Islet precursor cell (in vitro differentiated cells): ENCODE data around the gene NOL9.
"Not testable (repeated sequence)": the region's sequence is repeated elsewhere in the genome, so short reads cannot be mapped to it uniquely, and the experiment has no call there.

Experiments used
- DNase-seq: peaks from one replicate; pipeline ENCODE4 v3.0.0-alpha.2; 2018

The NOL9 gene

DNA sequence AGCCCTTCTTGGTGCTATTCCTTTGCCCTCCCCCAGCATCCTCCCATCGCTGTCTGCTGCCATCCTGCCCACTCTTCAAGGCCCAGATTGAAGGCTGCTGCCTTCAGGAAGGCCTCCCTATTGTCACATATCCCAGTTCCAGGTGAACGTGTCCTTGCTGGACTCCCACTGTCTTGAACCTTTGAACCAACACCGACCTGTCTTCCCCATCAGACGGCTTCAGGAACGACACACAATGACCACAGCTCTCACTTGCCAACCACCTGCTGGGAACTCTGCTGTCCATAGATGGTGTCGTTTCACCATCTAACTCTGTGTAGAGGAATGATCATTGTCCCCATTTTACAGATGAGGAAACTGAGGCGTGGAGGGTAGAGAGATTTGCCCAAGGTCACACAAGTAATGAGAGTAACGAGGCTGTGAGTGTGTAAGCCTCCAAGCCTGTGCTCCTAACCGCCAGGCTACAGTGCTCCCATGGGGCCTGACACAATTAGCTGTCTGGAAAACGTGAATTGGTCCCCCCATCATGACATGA lies 53.0 kb downstream of the NOL9 start:
- no peak for DNase-seq

DNA sequence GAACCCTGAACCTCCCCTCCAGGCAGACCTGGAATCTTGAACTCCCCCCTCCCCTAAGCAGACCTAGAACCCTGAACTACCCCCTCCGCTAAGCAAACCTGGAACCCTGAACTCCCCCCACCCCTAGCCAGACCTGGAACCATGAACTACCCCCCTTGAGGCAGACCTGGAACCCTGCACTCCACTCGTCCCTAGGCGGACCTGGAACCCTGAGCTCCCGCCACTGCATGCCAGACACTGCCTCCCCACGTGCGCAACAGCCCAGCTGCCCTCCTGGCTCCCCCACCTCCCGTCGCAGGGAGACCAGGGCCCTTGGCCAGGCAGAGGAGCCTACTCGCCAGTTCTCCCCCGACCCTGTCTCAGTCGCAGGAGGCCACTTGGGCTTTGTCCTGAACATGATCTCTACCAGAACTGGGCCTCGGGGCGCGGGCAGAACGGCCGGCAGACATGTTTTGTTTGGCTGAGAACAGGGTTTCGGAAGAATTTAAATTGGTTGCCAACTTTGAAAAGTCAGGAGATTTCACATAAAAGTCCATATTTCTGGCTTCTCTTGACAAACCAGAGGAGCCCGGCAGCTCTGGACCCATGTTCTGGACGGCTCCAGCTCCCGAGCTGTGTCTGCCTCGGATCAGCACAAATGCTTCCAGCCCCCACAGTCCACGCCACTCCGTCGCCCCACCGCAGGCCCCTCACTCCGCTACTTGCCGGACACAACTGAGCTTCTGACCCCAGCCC lies 53.6 kb downstream of the NOL9 start:
- DNase-seq: no peak

DNA sequence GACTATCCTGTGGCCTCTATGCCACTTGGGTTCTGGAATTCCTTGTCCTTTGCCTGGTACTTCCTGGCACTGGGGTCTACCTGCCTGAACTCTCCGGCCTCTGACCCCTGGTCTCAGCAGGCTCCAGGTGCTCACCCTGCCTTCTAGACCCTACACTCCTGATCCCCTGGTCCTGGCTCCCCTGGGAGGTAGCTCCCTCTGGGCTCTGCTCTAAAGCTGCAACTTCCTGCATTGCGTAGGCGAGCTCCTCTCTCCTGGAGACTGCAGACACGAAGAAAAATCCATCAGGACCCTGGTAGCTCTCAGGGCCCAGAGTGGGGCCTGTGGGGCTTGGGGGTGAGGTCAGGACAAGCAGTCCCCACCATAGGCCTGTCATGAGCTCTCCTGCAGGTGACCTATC lies 55.0 kb downstream of the NOL9 start:
- DNase-seq: no peak

DNA sequence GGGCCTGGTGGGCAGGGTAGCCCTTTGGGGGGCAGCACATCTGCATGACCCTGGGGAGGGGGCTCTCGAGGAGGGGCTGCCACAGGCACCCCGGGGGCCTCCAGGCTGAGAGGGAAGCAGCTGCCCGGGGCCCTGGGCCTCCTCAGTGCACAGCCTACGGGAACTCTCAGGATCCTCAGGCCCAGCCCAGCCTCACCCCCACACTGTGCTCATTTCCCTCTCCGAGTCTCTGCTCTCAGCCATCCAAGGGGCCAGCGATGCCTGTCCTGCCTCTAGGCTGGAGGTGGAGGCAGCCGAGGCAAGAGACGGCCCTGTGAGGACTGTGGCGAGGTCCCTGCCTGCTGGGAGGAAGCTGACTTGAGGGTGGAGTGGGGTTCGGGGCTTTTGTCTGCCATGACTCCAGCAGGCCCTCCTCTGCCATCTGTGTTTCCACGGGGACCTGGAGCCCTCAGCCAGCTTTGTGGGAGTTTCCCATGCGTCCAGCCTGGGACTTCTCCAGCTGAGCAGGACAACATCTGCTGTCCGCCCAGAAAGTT lies 55.7 kb downstream of the NOL9 start:
- DNase-seq: no peak

DNA sequence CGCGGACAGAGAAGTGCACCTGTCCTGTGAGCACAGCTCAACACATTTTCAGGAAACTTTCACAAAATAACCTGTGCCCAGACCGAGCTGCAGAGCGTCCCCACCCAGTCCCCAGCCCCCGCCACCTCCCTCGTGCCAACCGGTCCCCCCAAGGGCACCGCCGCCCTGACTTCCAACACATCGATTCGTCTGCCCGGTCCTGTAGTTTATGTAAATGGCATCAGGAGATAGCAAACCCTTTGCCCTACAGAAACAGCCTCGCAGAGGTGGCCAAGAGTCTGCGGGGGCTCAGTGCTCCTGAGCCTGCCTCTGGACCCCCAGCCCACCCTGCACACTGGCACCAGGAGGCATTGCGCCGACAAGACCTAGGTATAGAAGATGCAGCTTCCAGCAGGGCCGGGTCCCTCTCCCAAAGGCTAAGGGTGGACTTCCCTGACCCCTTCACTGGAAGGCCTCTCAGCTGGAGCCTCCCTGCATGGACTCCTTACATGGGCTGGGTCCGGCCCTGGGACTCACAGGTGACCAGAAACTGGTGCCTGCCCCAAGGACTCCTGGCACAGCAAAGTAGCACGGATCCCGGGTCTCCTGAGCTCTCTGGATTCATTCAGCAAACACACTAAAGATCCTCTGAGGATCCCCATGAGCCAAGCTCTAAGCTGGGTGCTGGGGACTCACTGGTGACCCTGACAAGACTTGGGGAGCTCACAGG lies 56.3 kb downstream of the NOL9 start:
- no peak for DNase-seq

DNA sequence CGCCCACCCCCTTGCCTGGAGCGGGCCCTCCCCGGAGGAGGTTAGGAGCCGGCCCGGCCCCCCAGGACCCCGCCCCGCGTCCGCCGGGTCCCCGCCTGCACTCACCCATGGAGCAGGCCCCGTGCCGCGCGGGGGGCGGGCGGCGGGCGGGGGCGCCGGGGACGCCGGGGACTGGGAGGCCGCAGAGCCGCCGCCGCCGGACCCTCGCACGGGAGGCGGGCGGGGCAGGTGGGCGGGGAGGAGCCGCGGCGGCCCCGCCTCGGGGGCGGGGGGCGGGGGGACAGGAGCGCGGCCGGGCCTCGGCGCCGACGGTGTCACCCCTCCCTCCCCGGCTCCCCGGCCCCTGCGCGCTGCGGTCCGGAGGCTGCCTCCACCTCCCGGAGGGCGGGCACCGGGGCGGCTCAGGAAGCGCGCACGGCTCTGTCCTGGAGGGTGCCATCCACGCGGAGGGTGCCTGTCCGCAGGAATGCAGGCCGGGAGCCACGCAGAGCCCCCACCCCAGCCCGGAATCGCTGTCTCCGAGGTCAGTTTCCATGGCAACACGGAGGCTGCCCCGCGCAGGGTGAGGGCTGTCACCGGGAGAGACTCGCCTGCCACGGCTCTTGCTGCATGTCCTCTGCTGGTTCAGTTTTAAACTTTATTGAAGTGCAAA lies 57.0 kb downstream of the NOL9 start:
- peak; percentile 85 for DNase-seq

DNA sequence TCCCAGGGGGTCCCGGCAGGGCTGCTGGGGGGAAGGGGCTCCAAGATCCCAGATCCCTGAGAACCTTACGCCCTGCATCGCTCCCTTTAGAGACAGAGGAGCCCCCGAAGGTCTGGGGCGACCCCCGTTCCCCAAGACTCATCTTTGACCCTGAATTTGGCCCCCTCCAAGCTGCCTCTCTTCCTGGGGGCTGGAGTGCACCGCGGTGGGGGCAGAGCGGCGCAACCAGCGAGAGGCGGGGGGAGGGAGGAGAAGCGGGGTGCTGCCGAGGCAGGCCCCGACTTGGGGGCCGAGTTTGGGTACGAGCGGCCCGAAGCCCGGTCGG lies 57.5 kb downstream of the NOL9 start:
- no peak for DNase-seq

DNA sequence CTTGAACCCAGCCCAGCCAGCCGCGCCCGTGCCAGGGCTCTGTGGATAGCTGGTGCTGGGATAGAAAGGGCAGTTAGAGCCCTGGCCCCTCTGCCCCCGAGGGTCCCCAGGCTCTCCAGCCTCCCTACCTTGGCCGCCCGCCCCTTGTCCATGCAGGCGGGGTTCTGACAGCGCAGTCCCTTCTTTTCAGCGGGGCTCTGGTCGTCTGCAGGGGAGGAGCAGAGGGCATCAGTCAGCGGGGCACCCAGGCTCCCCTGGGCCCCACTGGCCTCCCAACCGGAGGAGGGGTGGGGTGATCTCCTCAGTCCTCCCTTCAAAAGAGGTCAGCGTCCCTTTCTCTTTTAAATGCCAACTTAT lies 58.0 kb downstream of the NOL9 start:
- no peak for DNase-seq

DNA sequence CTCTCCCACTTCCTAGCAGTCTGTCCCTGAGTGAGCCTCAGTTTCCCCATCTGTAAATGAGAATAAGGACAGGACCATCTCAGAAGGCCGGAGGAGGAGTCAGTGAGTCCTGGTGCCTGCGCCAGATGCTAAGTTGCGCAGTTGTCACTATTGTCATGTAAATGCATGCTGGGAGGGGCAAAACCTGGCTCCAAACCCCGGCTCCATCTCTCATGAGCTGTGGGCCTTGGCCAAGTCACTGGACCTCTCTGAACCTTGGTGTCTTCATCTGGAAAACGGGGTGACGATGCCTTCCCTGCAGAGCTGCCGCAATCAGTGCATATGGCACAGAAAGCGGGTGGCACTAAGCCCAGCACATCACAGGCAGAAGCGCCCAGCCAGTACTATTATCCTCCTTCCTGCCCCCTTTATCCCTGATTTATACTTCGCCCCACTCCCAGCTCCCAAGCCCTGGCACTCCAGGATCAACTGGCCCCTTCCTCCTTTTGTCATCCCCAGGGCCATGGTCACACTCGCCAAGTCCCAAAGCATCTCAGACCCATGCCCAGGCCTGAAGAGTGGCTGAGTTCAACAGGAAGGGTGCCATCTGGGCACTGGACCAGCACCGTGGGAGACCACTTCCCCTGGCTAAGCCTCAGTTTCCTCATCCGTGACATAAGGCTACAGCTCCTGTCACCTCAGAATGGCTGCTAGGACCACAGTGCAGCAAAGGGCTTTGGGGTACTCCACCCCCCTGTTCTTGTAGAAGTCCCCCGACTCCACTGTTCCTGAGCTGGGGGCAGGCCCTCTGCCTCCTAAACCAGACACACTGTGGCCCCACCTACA lies 58.6 kb downstream of the NOL9 start:
- no peak for DNase-seq

DNA sequence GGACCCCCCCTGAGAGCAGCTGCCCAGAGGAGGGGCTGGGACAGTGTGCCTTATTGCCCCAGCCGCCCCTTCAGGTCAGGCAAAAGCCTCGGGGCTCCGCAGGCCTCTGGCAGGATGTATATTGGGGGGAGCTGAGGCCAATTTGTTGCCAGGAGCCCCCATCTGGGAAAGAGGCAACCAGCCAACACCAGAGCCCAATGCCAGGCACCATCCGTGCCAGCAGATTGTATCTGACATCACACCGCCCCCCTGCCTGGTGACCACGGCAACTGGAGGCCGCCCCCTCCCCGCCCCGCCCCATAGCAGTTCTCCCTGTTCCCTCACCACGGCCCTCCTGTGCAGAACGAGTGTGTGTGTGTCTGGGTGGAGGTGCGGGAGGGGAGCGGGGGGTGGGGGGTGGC lies 59.3 kb downstream of the NOL9 start:
- no peak for DNase-seq

DNA sequence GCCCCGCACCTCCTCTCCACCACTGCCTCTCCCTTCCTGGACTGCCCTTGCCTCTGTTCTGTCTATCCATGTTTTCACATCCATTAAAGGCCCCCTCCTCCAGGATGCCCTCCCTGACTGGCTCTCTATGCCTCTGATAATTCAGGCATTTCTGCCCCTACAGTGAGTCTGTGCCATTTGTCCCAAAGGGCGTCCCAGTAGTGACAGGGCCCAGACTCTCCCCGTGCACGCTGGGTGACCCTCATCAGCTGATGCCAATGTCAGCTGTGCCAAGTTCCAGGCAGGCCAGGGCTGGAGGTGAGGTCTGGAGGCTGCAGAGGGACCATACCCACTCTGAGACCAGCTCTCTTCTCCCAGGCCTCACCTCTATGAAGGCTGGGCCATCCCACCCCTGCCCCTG lies 59.7 kb downstream of the NOL9 start:
- no peak for DNase-seq

DNA sequence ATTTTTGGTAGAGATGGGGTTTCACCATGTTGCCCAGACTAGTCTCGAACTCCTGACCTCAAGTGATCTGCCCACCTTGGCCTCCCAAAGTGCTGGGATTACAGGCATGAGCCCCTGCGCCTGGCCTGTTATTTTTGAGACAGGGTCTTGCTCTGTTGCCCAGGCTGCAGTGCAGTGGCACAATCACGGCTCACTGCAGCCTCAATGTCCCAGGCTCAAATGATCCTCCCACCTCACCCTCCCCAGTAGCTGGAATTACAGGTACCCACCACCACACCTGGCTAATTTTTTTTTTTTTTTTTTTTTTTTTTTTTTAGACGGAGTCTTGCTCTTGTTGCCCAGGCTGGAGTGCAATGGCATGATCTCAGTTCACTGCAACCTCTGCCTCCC lies 60.5 kb downstream of the NOL9 start:
- not testable (repeated sequence) for DNase-seq

DNA sequence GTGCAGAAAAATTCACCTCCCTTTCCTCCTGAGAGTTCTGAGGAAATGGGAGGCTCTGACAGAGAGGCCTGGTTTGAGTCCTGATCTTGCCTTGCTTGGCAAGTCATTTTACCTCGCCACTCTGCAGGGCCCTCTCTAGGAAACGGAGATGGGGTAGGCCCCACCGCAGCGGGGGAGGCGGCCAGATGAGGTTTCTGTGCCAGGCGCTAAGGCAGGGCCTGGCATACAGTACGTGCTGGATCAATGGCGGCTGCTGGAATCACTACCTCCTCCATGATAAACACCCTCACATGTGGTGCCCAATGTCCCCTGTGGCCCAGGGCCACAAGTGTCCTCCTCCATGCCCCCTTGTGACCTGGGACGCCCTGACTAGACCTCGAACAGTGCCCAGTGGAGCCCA lies 62.3 kb downstream of the NOL9 start:
- DNase-seq: no peak

DNA sequence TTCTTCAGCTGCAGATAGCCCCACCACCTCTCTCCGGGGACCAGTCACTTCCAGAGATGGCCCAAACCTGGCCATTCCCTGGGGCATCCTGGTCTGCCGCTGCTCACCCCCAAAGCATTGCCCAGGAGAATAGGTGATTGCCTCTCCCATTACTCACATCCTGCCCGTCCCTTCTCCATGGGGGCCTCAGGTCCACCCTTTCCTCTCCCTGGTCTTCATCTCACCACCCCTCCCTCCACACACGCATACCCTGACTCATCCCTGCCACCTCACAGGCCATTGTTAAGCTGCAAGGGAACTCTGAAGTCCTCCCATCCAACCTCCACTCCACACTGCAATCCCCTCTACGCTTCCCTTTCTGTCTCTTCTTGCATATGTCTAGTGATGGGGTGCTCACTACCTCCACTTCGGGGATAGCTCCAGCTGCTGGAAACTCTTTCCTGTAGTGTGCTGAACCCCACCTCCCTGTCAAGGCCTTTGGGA lies 62.8 kb downstream of the NOL9 start, which contains the start of gene PLEKHG5:
PLEKHG5 (minus strand) TSS at position 188 of the 483 bp plus-strand sequence. CDS start 14,096 bp downstream, outside the sequence.
- DNase-seq: peak; percentile 94

DNA sequence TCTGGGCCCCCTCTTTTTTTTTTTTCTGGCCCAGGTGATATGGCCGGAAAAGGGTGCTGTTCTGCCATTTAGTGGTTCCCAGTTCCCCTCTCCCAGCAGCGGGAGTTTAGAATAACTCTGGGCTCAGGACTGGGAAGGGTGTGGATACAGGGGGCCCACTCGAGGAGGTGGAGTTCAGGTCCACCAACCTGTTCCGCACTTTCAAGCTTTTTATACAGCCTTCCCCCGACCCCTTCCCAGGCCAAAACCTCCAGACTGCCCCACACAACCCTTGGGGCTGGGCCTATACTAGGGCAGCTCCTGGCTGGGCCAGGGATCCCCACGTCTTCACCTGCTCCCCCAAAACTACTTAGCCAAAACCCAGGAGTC lies 63.2 kb downstream of the NOL9 start:
- no peak for DNase-seq

DNA sequence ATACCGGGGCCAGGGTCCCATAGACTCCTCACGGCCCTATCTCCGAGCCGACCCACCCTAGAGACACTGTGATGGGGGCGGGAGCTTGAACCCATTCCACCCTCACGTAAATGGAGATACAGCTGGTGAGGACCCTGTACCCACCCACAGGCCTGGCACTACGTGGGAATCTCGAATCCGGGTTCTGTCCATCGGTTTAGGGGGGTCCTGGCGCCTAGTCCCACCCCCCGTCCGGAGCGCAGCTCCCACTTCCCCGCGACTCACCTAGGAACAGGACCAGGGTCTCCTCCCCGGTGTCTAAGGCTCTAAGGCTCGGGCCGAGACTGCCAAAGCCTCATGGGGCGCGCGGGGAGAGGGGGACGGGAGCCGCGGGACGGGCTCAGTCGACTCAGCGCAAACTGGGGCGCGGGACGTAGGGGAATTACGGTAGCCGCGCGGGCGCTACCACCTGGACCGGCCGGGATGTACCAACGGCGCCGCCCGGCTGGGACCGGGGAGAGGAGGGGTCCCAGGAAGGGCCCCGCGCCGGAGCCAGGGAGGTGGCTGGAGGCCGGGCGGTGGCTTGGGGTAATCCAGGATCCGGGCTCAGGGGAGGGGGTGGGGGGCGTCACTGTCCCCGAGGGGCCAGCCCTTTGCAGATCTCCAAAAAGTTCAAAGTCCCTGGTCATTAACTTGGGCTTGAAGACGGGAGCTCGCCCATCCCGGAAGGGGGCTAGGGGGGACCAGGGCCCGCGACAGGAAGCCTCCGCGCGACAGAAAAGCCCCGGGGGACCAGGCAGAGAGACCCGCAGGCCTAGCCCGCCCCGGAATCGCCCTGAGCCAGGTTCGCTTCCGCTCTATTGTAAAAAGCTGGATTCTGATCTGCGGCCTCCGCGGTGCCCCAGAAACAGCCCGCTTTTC lies 63.9 kb downstream of the NOL9 start:
- DNase-seq: peak; percentile 91

DNA sequence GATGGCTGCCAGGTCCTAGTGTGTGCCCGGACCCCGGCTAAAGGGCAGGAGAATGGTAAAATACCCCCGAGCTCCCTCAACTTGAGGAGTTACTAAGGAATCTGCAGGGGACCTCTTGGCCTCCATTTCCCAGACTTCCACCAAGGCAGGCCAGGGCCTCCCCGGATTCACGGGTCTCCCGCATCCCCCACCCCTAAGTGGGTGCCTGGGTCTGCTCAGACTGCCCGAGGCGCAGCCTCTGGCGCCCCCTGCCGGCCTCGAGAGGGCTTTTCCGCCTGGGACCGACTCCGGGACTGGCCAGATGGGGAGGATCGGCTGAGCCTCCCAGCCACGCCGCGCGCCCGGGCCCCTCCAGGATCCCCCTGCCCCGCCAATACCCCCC lies 64.5 kb downstream of the NOL9 start:
- peak; percentile 89 for DNase-seq

DNA sequence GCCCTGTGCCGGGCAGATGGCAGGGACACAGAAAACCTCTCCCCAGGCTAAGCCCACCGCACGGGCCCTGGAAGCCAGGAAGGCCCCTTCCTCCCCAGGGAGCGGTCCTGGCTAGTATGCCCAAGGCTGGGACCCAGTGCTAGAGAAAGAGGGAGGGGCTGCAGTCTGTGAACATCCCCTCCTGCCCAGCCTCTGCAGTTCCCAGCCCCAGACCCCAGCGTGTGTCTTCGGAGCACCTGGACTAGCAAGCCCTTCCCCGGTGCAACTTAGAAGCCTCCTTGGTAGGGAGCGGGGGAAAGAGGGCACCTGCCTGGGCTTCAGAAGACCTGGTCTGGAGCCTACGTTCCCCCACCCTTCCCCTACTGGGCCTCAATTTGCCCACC lies 64.9 kb downstream of the NOL9 start:
- DNase-seq: no peak

DNA sequence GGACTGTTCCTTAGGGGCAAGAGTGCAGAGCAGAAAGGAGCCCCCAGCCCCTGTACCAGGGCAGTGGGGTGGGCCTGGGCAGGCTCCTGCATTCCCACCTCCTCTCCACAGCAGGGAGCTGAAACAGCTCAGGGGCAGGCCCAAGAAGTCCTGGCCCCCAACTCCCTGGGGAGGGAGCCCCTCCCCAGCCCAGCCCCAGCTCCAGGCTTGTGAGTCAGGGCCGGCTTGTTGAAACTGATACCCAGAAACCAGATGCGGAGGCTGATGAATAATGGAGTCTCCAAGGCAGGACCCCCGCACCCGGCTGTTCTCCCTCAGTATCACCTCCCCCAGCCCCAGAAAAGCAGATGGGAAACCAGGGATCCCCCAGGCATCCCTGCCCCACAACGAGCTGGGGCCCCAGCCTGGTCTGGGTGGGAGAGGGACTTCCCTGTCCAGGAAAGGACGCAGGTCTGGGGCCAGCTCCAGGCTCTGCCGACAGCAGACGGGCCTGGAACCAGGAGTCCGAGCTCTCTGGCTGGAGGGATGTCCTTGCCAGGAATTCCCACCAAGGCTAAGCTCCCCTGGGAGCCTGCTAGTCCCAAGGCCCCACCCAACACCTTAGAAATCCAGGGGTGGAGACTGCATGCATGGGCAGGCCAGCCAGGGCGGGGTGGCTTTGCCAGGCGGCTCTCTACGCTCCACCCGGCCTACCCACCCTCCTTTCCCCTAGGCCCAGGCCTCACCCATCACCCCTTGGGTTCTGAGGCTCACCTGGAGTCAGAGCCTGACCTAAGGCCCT lies 65.5 kb downstream of the NOL9 start:
- DNase-seq: no peak

DNA sequence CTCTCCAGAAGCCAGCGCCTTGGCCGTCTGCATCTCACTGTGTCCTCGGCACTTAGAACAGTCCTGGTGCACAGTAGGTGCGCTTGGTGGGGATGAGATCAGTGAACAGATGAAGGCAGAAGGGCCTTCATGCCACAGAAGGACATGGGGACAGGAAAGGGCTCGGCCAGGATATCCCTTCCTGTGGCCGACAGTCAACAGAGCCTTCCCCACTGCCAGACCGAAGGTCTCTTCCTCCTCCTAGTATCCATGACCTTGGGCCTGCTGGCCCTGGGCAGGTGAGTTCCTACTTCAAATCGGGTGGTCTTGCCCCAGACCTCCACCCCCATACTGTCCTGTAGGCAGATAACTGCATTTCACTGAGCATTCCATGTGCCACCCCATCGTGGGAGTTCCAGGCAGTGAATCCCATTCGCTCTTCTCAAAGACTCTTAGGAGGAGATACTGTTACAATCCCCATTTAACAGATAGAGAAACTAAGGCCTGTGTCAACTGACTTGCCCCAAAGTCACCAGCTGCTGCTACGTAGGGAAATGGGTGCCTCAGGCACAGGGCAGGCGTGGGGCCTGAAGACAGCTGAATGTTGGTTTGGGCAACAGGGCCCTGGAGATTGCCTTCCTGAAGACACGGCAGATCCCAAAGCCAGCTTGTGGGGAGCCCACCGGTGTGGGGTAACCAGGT lies 66.4 kb downstream of the NOL9 start:
- DNase-seq: no peak
